DOHH2 (cell line): ENCODE data around the gene B4GALNT3.

Experiments
- H3F3A ChIP-seq: fragments of 200-600 bp; sonication (generic), shearing (Covaris generic); 2 replicates; pipeline ENCODE4 v1.6.0; 2016; ENCODE audit warnings: antibody characterized with exemption, mild to moderate bottlenecking; ENCODE audit not compliant: control insufficient read depth, insufficient read depth
- H3K27ac ChIP-seq: fragments of 200-600 bp; sonication (generic); 2 replicates; pipeline ENCODE4 v1.5.1; 2014; ENCODE audit warnings: low read depth, mild to moderate bottlenecking, low read length, moderate library complexity
- H3K27me3 ChIP-seq: fragments of 200-600 bp; sonication (generic); 2 replicates; pipeline ENCODE4 v1.6.1; 2014; ENCODE audit warnings: mild to moderate bottlenecking, low read length, mixed read lengths; ENCODE audit not compliant: control insufficient read depth
- H3K36me3 ChIP-seq: fragments of 200-600 bp; sonication (generic); 2 replicates; pipeline ENCODE4 v1.6.1; 2014; ENCODE audit warnings: mild to moderate bottlenecking, low read length, moderate library complexity, mixed read lengths; ENCODE audit not compliant: control insufficient read depth
- H3K4me1 ChIP-seq: fragments of 200-600 bp; sonication (generic); 2 replicates; pipeline ENCODE4 v1.6.1; 2014; ENCODE audit warnings: mild to moderate bottlenecking, low read length, mixed read lengths; ENCODE audit not compliant: control insufficient read depth
- H3K4me2 ChIP-seq: fragments of 200-600 bp; sonication (generic); 2 replicates; pipeline ENCODE4 v1.6.0; 2014; ENCODE audit warnings: mild to moderate bottlenecking, low read length, moderate library complexity
- H3K4me3 ChIP-seq: fragments of 200-600 bp; sonication (generic); 2 replicates; pipeline ENCODE4 v1.5.1; 2014; ENCODE audit warnings: mild to moderate bottlenecking, low read length, mixed read lengths
- H3K79me2 ChIP-seq: fragments of 200-600 bp; sonication (generic); 2 replicates; pipeline ENCODE4 v1.6.1; 2014; ENCODE audit warnings: mild to moderate bottlenecking, low read length, mixed read lengths; ENCODE audit not compliant: control insufficient read depth
- H3K9me2 ChIP-seq: fragments of 200-600 bp; sonication (generic); replicated peaks from 2 replicates; pipeline ENCODE4 v1.6.1; 2014; ENCODE audit warnings: mild to moderate bottlenecking, low read length, mixed read lengths; ENCODE audit not compliant: control insufficient read depth
- H3K9me3 ChIP-seq: fragments of 200-600 bp; sonication (generic); 2 replicates; pipeline ENCODE4 v1.6.1; 2014; ENCODE audit warnings: antibody characterized with exemption, low read length, mixed read lengths; ENCODE audit not compliant: control insufficient read depth, insufficient read depth
- H4K20me1 ChIP-seq: fragments of 200-600 bp; sonication (generic); 2 replicates; pipeline ENCODE4 v1.6.0; 2014; ENCODE audit warnings: low read depth, mild to moderate bottlenecking, antibody characterized with exemption, low read length, moderate library complexity; ENCODE audit not compliant: control insufficient read depth, insufficient read depth
- CTCF ChIP-seq: fragments of 200-600 bp; sonication (generic); IDR thresholded peaks from one replicate; pipeline ENCODE4 v1.5.1; 2014; ENCODE audit warnings: antibody characterized with exemption, mild to moderate bottlenecking, low read depth, low read length; ENCODE audit not compliant: poor library complexity, severe bottlenecking
- EZH2phosphoT487 ChIP-seq: fragments of 200-600 bp; sonication (generic); IDR thresholded peaks from 2 replicates; pipeline ENCODE4 v1.6.1; 2017; ENCODE audit warnings: borderline replicate concordance, mild to moderate bottlenecking, antibody characterized with exemption, low read length, moderate library complexity, mixed read lengths

The B4GALNT3 gene

GRCh38 chr12:588646-589045, 128.9 kb downstream of the B4GALNT3 start:
- Histone ChIP-seq H3F3A (0 out of 2 replicates have a peak, but pooled peaks cover under 1% of the 10 kb centered on the region), H3K36me3 (no peaks in the 10 kb centered on the region), H3K9me3 (no peaks in the 10 kb centered on the region), H4K20me1 (no peaks in the 10 kb centered on the region), H3K27me3 (no peaks in the 10 kb centered on the region), H3K79me2 (no peaks in the 10 kb centered on the region), H3K9me2 (no peaks in the 10 kb centered on the region), H3K4me1 (peaks cover 21% of the 10 kb centered on the region), H3K4me3 (no peak overlapping the region), H3K27ac (no peak overlapping the region), H3K4me2 (no peak overlapping the region)
- no peak for TF ChIP-seq CTCF

DNA sequence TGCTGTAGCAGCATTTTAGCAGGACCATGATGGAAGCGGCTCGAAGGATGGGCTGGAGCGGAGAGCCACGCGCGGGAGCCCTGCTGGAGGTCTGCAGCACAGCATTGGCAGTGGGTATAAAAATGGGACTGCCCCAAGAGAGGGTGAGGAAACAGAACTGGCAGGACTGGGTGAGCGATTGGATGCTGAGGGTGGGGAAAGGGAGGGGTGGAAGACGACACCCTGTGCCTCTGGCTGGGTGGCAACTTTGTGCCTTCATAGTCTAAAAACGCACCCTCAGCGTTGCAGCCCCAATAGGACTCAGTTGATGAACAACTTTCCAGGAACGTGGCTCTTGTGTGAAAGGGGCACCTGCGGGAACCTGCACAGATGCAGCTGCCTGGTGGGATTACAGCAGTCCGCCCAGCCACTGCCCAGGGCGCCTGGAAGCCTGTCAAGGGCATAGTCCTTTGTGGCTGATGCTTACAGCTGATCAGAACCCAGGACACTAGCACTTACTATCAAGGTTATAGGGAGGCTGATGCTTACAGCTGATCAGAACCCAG, 130.5 kb downstream of the B4GALNT3 start:
- H3K27ac ChIP-seq = no peak overlapping the region
- TF ChIP-seq CTCF (no peak), EZH2phosphoT487 (no peak)
- no peak overlapping the region for H3K4me3 ChIP-seq
- no peaks in the 10 kb centered on the region for H4K20me1 ChIP-seq
- H3K4me2 ChIP-seq = no peak overlapping the region
- no peaks in the 10 kb centered on the region for H3K9me2 ChIP-seq
- H3K9me3 ChIP-seq = no peaks in the 10 kb centered on the region
- H3K27me3 ChIP-seq = no peaks in the 10 kb centered on the region
- H3K79me2 ChIP-seq = no peaks in the 10 kb centered on the region
- no peaks in the 10 kb centered on the region for H3F3A ChIP-seq
- H3K36me3 ChIP-seq = no peaks in the 10 kb centered on the region
- H3K4me1 ChIP-seq = peaks cover 27% of the 10 kb centered on the region

GRCh38 chr12:591167-592023, 131.7 kb downstream of the B4GALNT3 start:
- Histone ChIP-seq H3F3A (no peaks in the 10 kb centered on the region), H3K4me3 (no peak overlapping the region), H3K4me2 (no peak overlapping the region), H3K36me3 (no peaks in the 10 kb centered on the region), H3K9me3 (no peaks in the 10 kb centered on the region), H3K79me2 (no peaks in the 10 kb centered on the region), H3K9me2 (no peaks in the 10 kb centered on the region), H4K20me1 (no peaks in the 10 kb centered on the region), H3K27ac (no peak overlapping the region), H3K27me3 (no peaks in the 10 kb centered on the region), H3K4me1 (peaks cover 17% of the 10 kb centered on the region)
- TF ChIP-seq EZH2phosphoT487 = no peak
- no peak for TF ChIP-seq CTCF
